HG03139 (cell line): Measurements from ENCODE around the gene PIGT.
A peak's percentile ranks its signal among the peaks of the same experiment; 100 is the strongest.

Source experiments
- ATAC-seq: cut with Tn5 transposase; IDR thresholded peaks from one replicate; pipeline ENCODE4 v1.9.1; 2021; ENCODE audit not compliant: unreplicated experiment

The PIGT gene

GRCh38 chr20:45415822-45416637, at the start of gene PIGT:
TSS of gene PIGT (plus strand) at chr20:45416141. CDS start at chr20:45416157, 16 bp downstream.
- ATAC-seq = peak; percentile 72

- ATAC-seq = no peak
Measured at GRCh38 chr20:45366192-45366591, 49.7 kb upstream of the PIGT start.

- ATAC-seq = no peak
Measured at GRCh38 chr20:45366631-45367030, 49.3 kb upstream of the PIGT start.

- ATAC-seq = no peak
Measured at GRCh38 chr20:45367126-45367525, 48.8 kb upstream of the PIGT start.

- peak; percentile 77 for ATAC-seq
Measured at GRCh38 chr20:45368221-45368980, 47.5 kb upstream of the PIGT start.

- ATAC-seq = no peak
Measured at GRCh38 chr20:45370571-45371160, 45.3 kb upstream of the PIGT start.

- no peak for ATAC-seq
Measured at GRCh38 chr20:45372241-45372640, 43.7 kb upstream of the PIGT start.

- ATAC-seq = no peak
Measured at GRCh38 chr20:45372646-45373352, 43.1 kb upstream of the PIGT start.

GRCh38 chr20:45373353-45374100, 42.4 kb upstream of the PIGT start:
- peak; percentile 62 for ATAC-seq

- no peak for ATAC-seq
Measured at GRCh38 chr20:45374101-45374467, 41.9 kb upstream of the PIGT start.

GRCh38 chr20:45374966-45375365, 41.0 kb upstream of the PIGT start:
- no peak for ATAC-seq

- no peak for ATAC-seq
Measured at GRCh38 chr20:45377269-45377668, 38.7 kb upstream of the PIGT start.

- ATAC-seq = no peak
Measured at GRCh38 chr20:45378191-45378590, 37.8 kb upstream of the PIGT start, which contains the start of gene TP53TG5. TSS of gene TP53TG5 (minus strand) at chr20:45378325. CDS start at chr20:45378236, 89 bp downstream.

GRCh38 chr20:45387274-45387673, 28.7 kb upstream of the PIGT start:
- no peak for ATAC-seq

- no peak for ATAC-seq
Measured at GRCh38 chr20:45390931-45391330, 25.0 kb upstream of the PIGT start.

- no peak for ATAC-seq
Measured at GRCh38 chr20:45391559-45391958, 24.4 kb upstream of the PIGT start.

GRCh38 chr20:45392733-45393132, 23.2 kb upstream of the PIGT start:
- no peak for ATAC-seq

- ATAC-seq = no peak
Measured at GRCh38 chr20:45394221-45395113, 21.5 kb upstream of the PIGT start.

- ATAC-seq = no peak
Measured at GRCh38 chr20:45395114-45395415, 20.9 kb upstream of the PIGT start.

- no peak for ATAC-seq
Measured at GRCh38 chr20:45399018-45399417, 16.9 kb upstream of the PIGT start.
